GM23248 (cell line): ENCODE results near the gene HBM. TPM values are rescaled to one million over a fixed set of nuclear protein-coding genes. Genes with fewer than 3 reads are reported as not detected.
"Not testable (repeated sequence)": the region's sequence is repeated elsewhere in the genome, so short reads cannot be mapped to it uniquely, and the experiment has no call there.

Experiments used
- DNase-seq: peaks from one replicate; pipeline ENCODE4 v3.0.0-alpha.2; 2015
- H2AFZ ChIP-seq: fragments of 200-600 bp; sonication (generic); 2 replicates; pipeline ENCODE4 v1.6.1; 2016; ENCODE audit warnings: antibody characterized with exemption
- H3F3A ChIP-seq: fragments of 200-600 bp; sonication (generic); 2 replicates; pipeline ENCODE4 v1.6.1; 2016; ENCODE audit warnings: mild to moderate bottlenecking, antibody characterized with exemption, mixed run types; ENCODE audit not compliant: insufficient read depth
- H3K27ac ChIP-seq: fragments of 200-600 bp; sonication (generic); 2 replicates; pipeline ENCODE4 v1.5.1; 2016; ENCODE audit warnings: mild to moderate bottlenecking
- H3K27me3 ChIP-seq: fragments of 200-600 bp; sonication (generic); replicated peaks from 2 replicates; pipeline ENCODE4 v1.6.1; 2016; ENCODE audit warnings: mild to moderate bottlenecking; ENCODE audit not compliant: insufficient read depth
- H3K36me3 ChIP-seq: fragments of 200-600 bp; sonication (generic); 2 replicates; pipeline ENCODE4 v1.6.1; 2016; ENCODE audit warnings: low read depth, mild to moderate bottlenecking
- H3K4me1 ChIP-seq: fragments of 200-600 bp; sonication (generic); 2 replicates; pipeline ENCODE4 v1.6.1; 2016; ENCODE audit warnings: mild to moderate bottlenecking; ENCODE audit not compliant: insufficient read depth
- H3K4me2 ChIP-seq: fragments of 200-600 bp; sonication (generic); one replicate; pipeline ENCODE4 v1.6.1; 2016; ENCODE audit warnings: mild to moderate bottlenecking; ENCODE audit not compliant: unreplicated experiment
- H3K4me3 ChIP-seq: fragments of 200-600 bp; sonication (generic); 2 replicates; pipeline ENCODE4 v1.5.1; 2016; ENCODE audit warnings: mild to moderate bottlenecking
- H3K79me2 ChIP-seq: fragments of 200-600 bp; sonication (generic); 2 replicates; pipeline ENCODE4 v1.6.1; 2016; ENCODE audit warnings: mild to moderate bottlenecking; ENCODE audit not compliant: insufficient read depth
- H3K9ac ChIP-seq: fragments of 200-600 bp; sonication (generic); 2 replicates; pipeline ENCODE4 v1.6.1; 2016; ENCODE audit warnings: mild to moderate bottlenecking
- H3K9me2 ChIP-seq: fragments of 200-600 bp; sonication (generic); 2 replicates; pipeline ENCODE4 v1.6.1; 2016; ENCODE audit warnings: mixed run types, mild to moderate bottlenecking, moderate library complexity; ENCODE audit not compliant: insufficient read depth
- H3K9me3 ChIP-seq: fragments of 200-600 bp; sonication (generic); one replicate; pipeline ENCODE4 v1.6.1; 2017; ENCODE audit warnings: low read depth
- H4K20me1 ChIP-seq: fragments of 200-600 bp; sonication (generic); 2 replicates; pipeline ENCODE4 v1.6.0; 2016; ENCODE audit not compliant: insufficient read depth
- EZH2 ChIP-seq: fragments of 200-600 bp; sonication (generic); IDR thresholded peaks from 2 replicates; pipeline ENCODE4 v1.6.1; 2018; ENCODE audit warnings: antibody characterized with exemption, mild to moderate bottlenecking; ENCODE audit not compliant: insufficient read depth, poor library complexity, severe bottlenecking
- EZH2phosphoT487 ChIP-seq: fragments of 200-600 bp; sonication (generic); IDR thresholded peaks from 2 replicates; pipeline ENCODE4 v1.6.1; 2018; ENCODE audit warnings: antibody characterized with exemption, moderate library complexity, mild to moderate bottlenecking, low read depth; ENCODE audit not compliant: insufficient read depth
- WGBS, 2 experiments: methylation state at CpG; one replicate each; pipeline ENCODE4 v1.1.6; 2015 to 2017; ENCODE audit warnings: low lambda C conversion rate in 2 of 2, low coverage in 1 of 2; ENCODE audit errors: missing lambda C conversion rate in 2 of 2; 5-methylcytosine and 5-hydroxymethylcytosine counted together
- in situ Hi-C: fragments of 300-500 bp; cut with MboI; formaldehyde crosslinking; loops from 2 replicates; pipeline ENCODE4 v1.15.0; 2020
- polyA plus RNA-seq: library from polyadenylated mRNA; unstranded; fragments of >200 nt; fragmentation: Nextera tagmentation; extraction: Ambion mirVana; gene quantifications from 2 replicates; pipeline ENCODE4 v1.2.1, GENCODE V29; 2016
- total RNA-seq: library from RNA; depleted of rRNA; stranded (reverse); fragments of >200 nt; shearing (Covaris generic); gene quantifications from 2 replicates; pipeline ENCODE4 v1.2.3, GENCODE V29; 2014

Gene HBM
- total and polyA plus RNA-seq, 2 experiments from 2014 or later = not detected

- H3F3A ChIP-seq = no peaks in the 10 kb centered on the region
- no peak overlapping the region for H3K4me3 ChIP-seq
- in situ Hi-C loops = no loop called here
- no peaks in the 10 kb centered on the region for H4K20me1 ChIP-seq
- H3K79me2 ChIP-seq = no peaks in the 10 kb centered on the region
- no peaks in the 10 kb centered on the region for H3K4me1 ChIP-seq
- no peak overlapping the region for H2AFZ ChIP-seq
- H3K4me2 ChIP-seq = no peak overlapping the region
- no peak overlapping the region for H3K27ac ChIP-seq
- no peak for TF ChIP-seq EZH2
- TF ChIP-seq EZH2phosphoT487 = no peak
- no peaks in the 10 kb centered on the region for H3K9me3 ChIP-seq
- 23 to 34% methylated on average over 3 of the region's 3 CpGs for WGBS, 2 experiments
- DNase-seq = no peak
- H3K36me3 ChIP-seq = no peaks in the 10 kb centered on the region
- H3K9ac ChIP-seq = no peak overlapping the region
- H3K27me3 ChIP-seq = peaks cover 43% of the 10 kb centered on the region
- H3K9me2 ChIP-seq = no peaks in the 10 kb centered on the region
Observed at GRCh38 chr16:169014-169413, 3.2 kb downstream of the HBM start.

- in situ Hi-C loops, H3K9me2 ChIP-seq, H3K36me3 ChIP-seq, H4K20me1 ChIP-seq, H3K79me2 ChIP-seq, H3K9me3 ChIP-seq, H3K4me1 ChIP-seq, H3K9ac ChIP-seq, H3K4me3 ChIP-seq, H2AFZ ChIP-seq, H3K27ac ChIP-seq, H3K4me2 ChIP-seq, H3F3A ChIP-seq: not testable (repeated sequence)
- 1 to 6% methylated on average over 4 to 5 of the region's 5 CpGs for WGBS, 2 experiments
- DNase-seq = peak; percentile 39
- H3K27me3 ChIP-seq = peaks cover 50% of the 10 kb centered on the region
Observed at GRCh38 chr16:170088-170507, 4.3 kb downstream of the HBM start.

- in situ Hi-C loops = no loop called here
- Histone ChIP-seq H3K4me2 (no peak overlapping the region), H3K79me2 (no peaks in the 10 kb centered on the region), H3K27me3 (peaks cover 49% of the 10 kb centered on the region), H3K9ac (no peak overlapping the region), H3K9me3 (no peaks in the 10 kb centered on the region), H4K20me1 (no peaks in the 10 kb centered on the region), H3K27ac (no peak overlapping the region), H3K4me3 (no peak overlapping the region), H3K4me1 (no peaks in the 10 kb centered on the region), H2AFZ (no peak overlapping the region), H3K9me2 (no peaks in the 10 kb centered on the region), H3F3A (no peaks in the 10 kb centered on the region), H3K36me3 (no peaks in the 10 kb centered on the region)
- WGBS, 2 experiments = 26 to 49% methylated on average over 1 of the region's 1 CpG
- no peak for DNase-seq
- no peak for TF ChIP-seq EZH2
- TF ChIP-seq EZH2phosphoT487 = no peak
Observed at GRCh38 chr16:170788-171187, 5.0 kb downstream of the HBM start.

GRCh38 chr16:172374-172941 is 6.7 kb downstream of the HBM start, which contains the start of gene HBA2:
HBA2 (plus strand) TSS chr16:172876; CDS start chr16:172913, 37 bp downstream.
- H3K9me2 ChIP-seq, H3K4me3 ChIP-seq, H3K9me3 ChIP-seq, H3K27ac ChIP-seq, H3K4me1 ChIP-seq, H3K4me2 ChIP-seq, H3F3A ChIP-seq, H3K36me3 ChIP-seq, DNase-seq, H4K20me1 ChIP-seq, H2AFZ ChIP-seq, H3K9ac ChIP-seq, in situ Hi-C loops, H3K79me2 ChIP-seq: not testable (repeated sequence)
- peaks cover 36% of the 10 kb centered on the region for H3K27me3 ChIP-seq
- no CpG with 5 or more reads among the region's 74 CpGs for WGBS, 2 experiments

GRCh38 chr16:173211-173854 is 7.6 kb downstream of the HBM start:
- H3K27ac ChIP-seq, H3K4me3 ChIP-seq, H2AFZ ChIP-seq, DNase-seq, H3K9me2 ChIP-seq, H4K20me1 ChIP-seq, H3K79me2 ChIP-seq, H3K4me2 ChIP-seq, H3K9ac ChIP-seq, H3K36me3 ChIP-seq, H3F3A ChIP-seq, H3K4me1 ChIP-seq, H3K9me3 ChIP-seq, in situ Hi-C loops: not testable (repeated sequence)
- 5 to 8% methylated on average over 20 to 22 of the region's 44 CpGs for WGBS, 2 experiments
- H3K27me3 ChIP-seq = peaks cover 36% of the 10 kb centered on the region

- peak; percentile 42 for DNase-seq
- H3K4me1 ChIP-seq, H2AFZ ChIP-seq, H4K20me1 ChIP-seq, H3K9ac ChIP-seq, H3K4me2 ChIP-seq, H3F3A ChIP-seq, H3K36me3 ChIP-seq, H3K4me3 ChIP-seq, H3K27ac ChIP-seq, in situ Hi-C loops, H3K9me2 ChIP-seq, H3K9me3 ChIP-seq, H3K79me2 ChIP-seq: not testable (repeated sequence)
- WGBS, 2 experiments = 11 to 18% methylated on average over 6 to 9 of the region's 13 CpGs
- peaks cover 40% of the 10 kb centered on the region for H3K27me3 ChIP-seq
Observed at GRCh38 chr16:173928-174769, 8.4 kb downstream of the HBM start.
